HG03575 (cell line): ENCODE results near the gene TMEM54.

Experiments used
- ATAC-seq: cut with Tn5 transposase; IDR thresholded peaks from one replicate; pipeline ENCODE4 v1.9.1; 2021; ENCODE audit not compliant: unreplicated experiment, insufficient number of reproducible peaks, low FRiP score; ENCODE audit errors: extremely low read depth

Gene TMEM54

GRCh38 chr1:32869923-32870614 is 31.1 kb downstream of the TMEM54 start:
- no peak for ATAC-seq

- no peak for ATAC-seq
These were observed 32.3 kb downstream of the TMEM54 start for GRCh38 chr1:32868806-32869455.

- ATAC-seq, result no peak
These were observed 33.1 kb downstream of the TMEM54 start for GRCh38 chr1:32868085-32868484.

GRCh38 chr1:32867671-32868070 is 33.5 kb downstream of the TMEM54 start:
- no peak for ATAC-seq

GRCh38 chr1:32867151-32867550 is 34.0 kb downstream of the TMEM54 start:
- ATAC-seq, result no peak

GRCh38 chr1:32865639-32866405 is 35.4 kb downstream of the TMEM54 start:
- no peak for ATAC-seq

- ATAC-seq, result no peak
These were observed 36.7 kb downstream of the TMEM54 start for GRCh38 chr1:32864375-32865019.

- ATAC-seq, result no peak
These were observed 37.3 kb downstream of the TMEM54 start for GRCh38 chr1:32863881-32864245.

- no peak for ATAC-seq
These were observed 37.8 kb downstream of the TMEM54 start for GRCh38 chr1:32863218-32863880.

- no peak for ATAC-seq
These were observed 39.1 kb downstream of the TMEM54 start for GRCh38 chr1:32861904-32862695.

GRCh38 chr1:32860566-32860965 is 40.6 kb downstream of the TMEM54 start:
- ATAC-seq, result no peak

- no peak for ATAC-seq
These were observed 41.3 kb downstream of the TMEM54 start for GRCh38 chr1:32859915-32860314.

- ATAC-seq, result no peak
These were observed 42.4 kb downstream of the TMEM54 start for GRCh38 chr1:32858791-32859190.

- no peak for ATAC-seq
These were observed 43.1 kb downstream of the TMEM54 start for GRCh38 chr1:32858136-32858535.

- ATAC-seq, result no peak
These were observed 45.1 kb downstream of the TMEM54 start for GRCh38 chr1:32855861-32856617.

GRCh38 chr1:32848354-32849063 is 52.7 kb downstream of the TMEM54 start:
- ATAC-seq, result no peak
